ENCODE results near the gene CFAP61.

CFAP61 gene

GRCh38 chr20:20226554-20226953 lies 174.2 kb downstream of the CFAP61 start:
- TF ChIP-seq CTCF (IDR thresholded peaks at IDR 0.05; ENCODE audit: borderline replicate concordance, insufficient read depth, low read depth, low read length), result no peak
- no peak overlapping the region for H3K4me3 ChIP-seq (ENCODE audit: low read depth, low read length)

GRCh38 chr20:20227013-20227571 lies 174.8 kb downstream of the CFAP61 start:
- no peak for TF ChIP-seq CTCF (IDR thresholded peaks at IDR 0.05; ENCODE audit: borderline replicate concordance, insufficient read depth, low read depth, low read length)
- no peak overlapping the region for H3K4me3 ChIP-seq (ENCODE audit: low read depth, low read length)

GRCh38 chr20:20228351-20228750 lies 176.0 kb downstream of the CFAP61 start:
- H3K4me3 ChIP-seq (ENCODE audit: low read depth, low read length), result no peak overlapping the region

GRCh38 chr20:20229595-20229994 lies 177.3 kb downstream of the CFAP61 start:
- H3K4me3 ChIP-seq (ENCODE audit: low read depth, low read length), result no peak overlapping the region
- no peak for TF ChIP-seq CTCF (IDR thresholded peaks at IDR 0.05; ENCODE audit: borderline replicate concordance, insufficient read depth, low read depth, low read length)

More at GRCh38 chr20:20228351-20228750, 176.0 kb downstream of the CFAP61 start:
- no peak for TF ChIP-seq CTCF (IDR thresholded peaks at IDR 0.05; ENCODE audit: borderline replicate concordance, insufficient read depth, low read depth, low read length)

GRCh38 chr20:20230741-20231140 lies 178.4 kb downstream of the CFAP61 start:
- TF ChIP-seq CTCF (IDR thresholded peaks at IDR 0.05; ENCODE audit: borderline replicate concordance, insufficient read depth, low read depth, low read length), result no peak
- H3K4me3 ChIP-seq (ENCODE audit: low read depth, low read length), result no peak overlapping the region

- H3K4me3 ChIP-seq (ENCODE audit: low read depth, low read length), result no peak overlapping the region
- no peak for TF ChIP-seq CTCF (IDR thresholded peaks at IDR 0.05; ENCODE audit: borderline replicate concordance, insufficient read depth, low read depth, low read length)
Observed at GRCh38 chr20:20231528-20232298, 179.4 kb downstream of the CFAP61 start.

GRCh38 chr20:20233041-20233514 lies 180.7 kb downstream of the CFAP61 start:
- no peak for TF ChIP-seq CTCF (IDR thresholded peaks at IDR 0.05; ENCODE audit: borderline replicate concordance, insufficient read depth, low read depth, low read length)
- H3K4me3 ChIP-seq (ENCODE audit: low read depth, low read length), result no peak overlapping the region
